Dedifferentiated amniotic fluid mesenchymal stem cell (primary cell): ENCODE data around the gene ZFHX2.
A peak's percentile ranks its signal among the peaks of the same experiment; 100 is the strongest.

Experiments
- DNase-seq: peaks from one replicate; pipeline ENCODE4 v3.0.0-alpha.2; 2016; ENCODE audit errors: extremely low spot score

Gene ZFHX2

DNA sequence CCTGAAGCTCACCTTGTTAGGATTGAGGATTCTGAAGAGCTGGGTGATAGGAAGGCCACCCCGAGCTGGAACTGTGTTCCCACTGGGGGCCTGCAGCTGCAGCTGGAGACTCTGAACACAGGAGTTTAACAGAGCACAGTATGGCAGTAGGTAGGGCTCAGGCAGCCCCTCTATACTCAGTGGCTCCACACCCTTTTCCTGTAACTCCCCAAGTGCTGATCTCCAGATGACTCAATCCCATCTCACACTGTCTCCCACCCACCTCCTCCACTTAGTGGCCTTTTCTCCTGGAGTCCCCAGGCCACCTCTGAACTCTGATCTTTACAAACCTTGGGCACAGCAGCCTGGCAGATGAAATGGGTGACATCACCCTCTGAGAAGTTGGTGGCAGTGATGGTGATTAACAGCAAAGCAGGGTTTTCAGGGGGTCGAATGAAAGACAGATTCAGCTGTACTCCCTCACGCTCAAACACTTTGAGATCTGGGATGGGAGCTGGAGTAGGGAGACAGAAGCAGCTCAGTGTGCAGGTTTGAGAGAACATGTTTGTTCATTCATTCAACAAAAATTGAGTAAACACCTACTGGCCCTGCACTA is 8.5 kb upstream of the ZFHX2 start:
- no peak for DNase-seq

DNA sequence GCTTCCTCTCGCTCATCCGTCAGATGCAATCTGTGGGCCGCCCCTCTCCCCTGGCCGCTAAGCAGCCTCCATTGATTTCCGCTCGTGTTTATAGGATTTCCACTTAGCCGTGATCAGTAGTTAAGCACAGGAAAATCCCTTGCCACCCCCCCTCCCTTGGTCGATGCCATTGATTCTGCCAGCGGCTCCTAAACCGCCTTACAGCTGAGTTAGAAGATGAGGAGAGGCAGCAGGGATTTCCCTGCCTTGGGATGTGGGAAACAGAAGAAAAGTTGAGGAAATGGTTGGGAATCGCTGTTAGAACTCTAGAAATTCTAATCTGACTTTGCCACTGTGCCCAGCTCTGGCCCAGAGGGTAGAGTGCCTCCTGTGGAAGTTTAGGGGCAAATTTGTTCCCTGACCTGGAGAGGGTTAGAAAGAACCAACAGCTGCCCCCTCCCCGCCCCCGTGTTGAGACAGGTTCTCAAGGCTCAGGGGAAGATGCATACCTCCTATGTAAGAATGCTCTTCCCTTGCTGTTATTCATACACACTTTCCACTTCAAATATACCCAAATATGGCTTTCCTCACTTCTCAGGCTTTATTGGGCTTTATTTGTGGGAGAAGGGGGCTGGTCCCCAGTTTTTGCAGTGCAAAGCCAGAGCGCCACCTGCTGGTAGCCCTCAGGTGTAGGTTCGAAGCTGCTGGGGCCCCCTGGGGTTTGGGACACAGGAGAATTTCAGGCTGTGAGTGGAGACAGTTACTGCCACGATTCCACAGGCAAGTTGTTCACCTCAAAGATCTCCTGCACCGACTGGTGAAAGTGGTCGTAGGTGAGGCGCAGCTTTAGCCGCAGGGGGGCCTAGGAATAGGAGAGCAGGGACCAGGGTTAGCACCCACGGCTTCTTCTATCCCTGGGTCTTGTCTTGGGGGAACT is 7.7 kb upstream of the ZFHX2 start:
- DNase-seq, result peak; percentile 49

DNA sequence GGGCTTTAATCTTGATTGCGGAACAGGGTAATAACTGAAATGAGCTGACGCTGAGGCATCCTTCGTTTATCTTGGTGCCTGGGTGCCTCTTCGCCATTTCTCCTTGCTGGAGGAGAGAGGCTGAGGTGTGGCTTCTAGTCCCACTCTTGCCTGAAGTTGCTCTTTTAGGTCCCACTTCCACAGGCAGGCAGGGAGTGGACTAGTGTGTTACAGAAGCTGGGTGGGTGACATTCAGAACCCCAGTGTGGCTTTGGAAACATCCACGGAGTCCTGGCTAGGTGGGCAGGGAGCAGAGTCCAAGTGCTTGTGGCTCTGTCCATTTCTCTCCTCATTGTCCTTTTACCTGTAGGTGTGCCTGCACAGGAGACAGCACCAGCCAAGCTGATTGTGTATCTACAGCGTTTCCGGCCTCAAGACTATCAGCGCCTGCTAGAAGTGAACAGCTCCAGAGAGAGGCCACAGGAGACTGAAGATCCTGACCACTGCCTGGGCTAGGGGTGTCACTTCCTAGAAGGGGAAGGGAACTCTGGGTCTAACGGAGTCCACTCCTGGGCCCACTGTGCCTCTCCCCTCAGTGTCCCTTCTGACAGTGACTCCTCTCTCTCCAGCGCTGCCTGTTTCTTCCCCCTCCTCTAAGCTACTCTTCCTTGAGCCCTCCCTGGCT is 6.9 kb upstream of the ZFHX2 start:
- DNase-seq, result no peak

DNA sequence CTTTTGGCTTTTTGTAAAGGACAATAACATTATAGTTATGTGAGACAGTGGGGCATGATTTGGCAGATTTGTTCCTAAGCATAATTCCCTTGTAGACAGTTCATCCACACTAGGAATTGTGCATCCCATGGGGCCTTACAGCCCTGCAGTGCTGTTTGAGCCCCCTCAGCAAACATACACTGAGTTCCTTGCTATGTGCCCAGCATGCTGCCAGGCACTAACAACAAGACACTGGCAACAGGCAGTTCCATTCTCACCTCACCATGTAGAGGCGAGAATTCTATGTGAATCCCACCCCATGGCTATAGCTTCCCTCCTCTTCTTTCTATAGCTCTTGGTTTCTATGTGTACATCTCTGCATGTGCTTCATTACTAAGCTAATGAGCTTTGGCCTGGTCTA is 6.4 kb upstream of the ZFHX2 start:
- DNase-seq, result no peak

DNA sequence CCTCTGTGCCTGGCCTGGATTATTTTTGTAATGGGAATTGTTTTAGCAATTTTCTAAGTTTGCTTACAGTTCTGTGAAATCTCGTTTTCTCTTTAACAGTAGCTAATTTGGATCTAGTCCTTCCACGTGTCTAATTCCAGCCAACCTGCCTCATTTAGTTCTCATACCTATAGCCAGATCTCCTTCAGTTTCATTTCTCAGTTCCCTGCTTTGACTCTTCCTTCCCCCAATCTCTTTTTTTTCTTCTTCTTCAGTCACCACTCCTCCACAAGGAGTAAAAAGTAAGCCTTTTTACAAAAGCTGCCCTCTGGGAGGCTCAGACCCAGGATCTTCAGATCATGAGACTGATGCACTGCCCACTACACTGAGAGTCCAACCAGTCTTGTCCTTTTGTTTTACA is 6.0 kb upstream of the ZFHX2 start:
- DNase-seq, result no peak

DNA sequence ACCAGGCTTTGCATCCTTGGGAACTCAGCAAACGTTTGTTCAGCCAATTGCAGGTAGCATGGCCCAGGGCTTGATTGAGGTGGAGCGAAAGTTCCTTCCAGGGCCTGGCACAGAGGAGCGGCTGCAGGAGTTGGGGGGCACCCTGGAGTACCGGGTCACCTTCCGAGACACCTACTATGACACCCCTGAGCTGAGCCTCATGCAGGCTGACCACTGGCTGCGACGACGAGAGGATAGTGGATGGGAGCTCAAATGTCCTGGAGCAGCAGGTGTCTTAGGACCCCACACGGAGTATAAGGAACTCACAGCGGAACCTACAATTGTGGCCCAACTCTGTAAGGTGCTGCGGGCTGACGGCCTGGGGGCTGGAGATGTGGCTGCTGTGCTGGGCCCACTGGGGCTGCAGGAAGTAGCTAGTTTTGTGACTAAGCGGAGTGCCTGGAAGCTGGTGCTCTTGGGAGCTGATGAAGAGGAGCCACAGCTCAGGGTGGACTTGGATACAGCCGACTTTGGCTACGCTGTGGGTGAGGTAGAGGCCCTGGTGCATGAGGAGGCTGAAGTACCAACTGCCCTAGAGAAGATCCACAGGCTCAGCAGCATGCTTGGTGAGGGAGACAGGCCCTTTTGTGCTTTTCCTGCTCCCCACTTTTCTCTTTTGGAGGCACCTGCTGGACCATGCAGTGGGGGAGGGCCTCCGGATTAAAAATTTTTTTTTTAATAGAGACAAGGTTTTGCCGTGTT is 5.3 kb upstream of the ZFHX2 start:
- DNase-seq, result no peak

DNA sequence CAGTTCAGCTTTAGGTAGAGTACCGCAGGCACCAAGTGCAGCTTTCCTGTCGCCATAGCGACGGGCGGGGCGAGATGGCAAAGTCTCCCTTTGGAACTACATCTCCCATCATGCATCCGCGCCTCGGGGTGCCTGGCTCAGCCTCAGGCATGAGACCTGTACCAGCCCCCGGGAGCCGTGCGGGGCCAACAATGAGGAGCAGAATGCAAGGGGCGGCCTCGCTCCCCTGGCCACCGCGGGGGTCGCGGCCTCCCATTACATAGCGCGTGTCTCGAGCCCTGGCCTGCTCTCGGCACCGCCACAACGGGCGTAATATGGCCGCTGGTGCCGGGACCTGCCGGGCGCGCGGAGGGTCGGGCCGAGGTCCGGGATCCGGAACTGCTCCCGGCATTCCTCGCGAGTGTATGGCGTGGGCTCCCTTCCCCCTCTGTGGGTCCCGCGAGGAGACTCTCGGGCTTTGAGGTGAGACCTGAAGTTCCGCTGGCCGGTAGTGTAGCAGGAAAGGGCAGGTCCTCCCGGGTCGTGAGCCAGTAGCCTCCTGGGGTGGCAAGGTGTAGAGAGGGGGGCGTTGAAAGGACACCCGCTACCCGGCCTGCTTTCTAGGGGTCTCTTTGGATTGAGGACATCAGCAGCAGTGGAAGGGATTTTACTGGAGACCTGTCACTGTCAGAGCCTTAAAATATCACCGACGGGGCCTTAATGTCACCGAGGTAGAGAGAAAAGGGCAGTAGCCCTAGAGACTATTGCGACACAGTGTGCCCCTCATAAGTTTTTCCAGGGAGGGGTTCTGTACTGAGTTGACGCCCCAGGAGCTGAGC is 4.5 kb upstream of the ZFHX2 start, which contains the start of gene THTPA:
THTPA (plus strand) TSS at position 390 of the 818 bp plus-strand sequence. CDS start 487 bp downstream, outside the sequence.
- peak; percentile 86 for DNase-seq

DNA sequence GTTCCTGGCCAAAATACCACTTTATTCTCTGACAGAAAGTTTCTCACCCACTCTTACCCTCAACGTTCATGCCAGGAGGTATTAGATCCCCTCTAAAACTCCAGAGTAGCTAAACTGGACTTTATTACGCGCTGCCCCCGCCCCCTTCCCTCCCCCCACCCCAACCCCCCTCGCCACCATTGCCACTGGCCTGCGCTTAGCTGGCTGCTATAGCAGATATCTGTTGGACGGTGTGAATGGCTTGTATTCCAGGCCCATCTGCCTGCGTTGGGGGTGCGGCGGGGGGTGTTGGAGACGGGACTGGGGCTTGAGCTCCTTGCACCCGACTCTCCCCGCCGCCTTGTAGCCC is 3.9 kb upstream of the ZFHX2 start:
- no peak for DNase-seq

DNA sequence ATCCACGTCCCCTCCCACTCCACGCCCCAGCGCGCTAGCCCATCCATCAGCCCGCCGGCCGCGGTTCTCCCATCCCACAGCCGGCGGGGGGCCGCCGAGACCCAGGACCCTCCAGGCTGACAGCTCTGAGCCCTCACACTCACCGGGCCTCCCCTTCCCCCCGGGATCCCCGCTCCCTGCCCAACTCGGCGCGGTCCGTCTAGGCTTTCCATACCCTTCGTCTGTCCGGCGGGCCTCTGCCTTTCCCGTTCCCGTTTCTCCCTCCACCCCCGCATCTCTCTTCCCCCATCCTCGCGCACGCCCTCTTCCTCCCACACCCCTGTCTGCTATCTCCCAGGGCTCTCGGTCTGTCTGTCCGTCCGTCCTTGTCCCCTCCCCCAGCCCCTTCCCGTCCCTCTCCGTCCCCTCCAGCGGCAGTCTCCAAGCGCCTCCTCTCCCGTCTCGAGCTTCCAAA is 726 bp downstream of the ZFHX2 start:
- no peak for DNase-seq

DNA sequence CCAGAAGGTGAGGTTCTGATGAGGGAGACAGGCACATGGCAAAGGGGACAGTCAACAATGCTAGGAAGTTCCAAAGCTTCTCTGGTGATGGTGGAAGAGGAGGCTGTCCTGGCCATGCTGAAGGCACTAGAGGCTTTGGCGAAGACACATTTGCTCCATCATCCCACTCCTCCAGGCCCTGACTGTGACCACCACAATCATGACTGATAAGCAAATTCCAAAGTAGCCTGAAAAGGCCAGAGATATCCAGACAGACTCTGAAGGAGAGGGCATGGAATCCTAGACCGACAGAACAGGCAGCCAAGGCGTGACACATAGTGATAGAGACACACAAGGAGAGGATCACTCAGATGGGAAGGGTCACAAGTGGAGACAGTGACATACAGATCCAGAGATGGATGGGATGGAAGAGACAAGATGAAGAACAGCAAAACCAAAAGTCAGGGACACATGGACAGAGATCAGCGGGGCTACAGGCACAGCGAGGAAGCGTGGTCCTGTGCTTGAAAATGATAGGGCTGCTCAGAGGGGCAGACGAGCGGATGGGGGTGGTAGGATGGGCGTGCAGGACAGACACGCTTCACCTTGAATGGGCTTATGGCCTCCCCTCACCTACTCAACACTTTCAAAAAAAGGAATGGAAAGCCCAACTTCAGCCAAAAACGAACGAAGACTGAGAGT is 1.3 kb downstream of the ZFHX2 start:
- DNase-seq, result no peak

DNA sequence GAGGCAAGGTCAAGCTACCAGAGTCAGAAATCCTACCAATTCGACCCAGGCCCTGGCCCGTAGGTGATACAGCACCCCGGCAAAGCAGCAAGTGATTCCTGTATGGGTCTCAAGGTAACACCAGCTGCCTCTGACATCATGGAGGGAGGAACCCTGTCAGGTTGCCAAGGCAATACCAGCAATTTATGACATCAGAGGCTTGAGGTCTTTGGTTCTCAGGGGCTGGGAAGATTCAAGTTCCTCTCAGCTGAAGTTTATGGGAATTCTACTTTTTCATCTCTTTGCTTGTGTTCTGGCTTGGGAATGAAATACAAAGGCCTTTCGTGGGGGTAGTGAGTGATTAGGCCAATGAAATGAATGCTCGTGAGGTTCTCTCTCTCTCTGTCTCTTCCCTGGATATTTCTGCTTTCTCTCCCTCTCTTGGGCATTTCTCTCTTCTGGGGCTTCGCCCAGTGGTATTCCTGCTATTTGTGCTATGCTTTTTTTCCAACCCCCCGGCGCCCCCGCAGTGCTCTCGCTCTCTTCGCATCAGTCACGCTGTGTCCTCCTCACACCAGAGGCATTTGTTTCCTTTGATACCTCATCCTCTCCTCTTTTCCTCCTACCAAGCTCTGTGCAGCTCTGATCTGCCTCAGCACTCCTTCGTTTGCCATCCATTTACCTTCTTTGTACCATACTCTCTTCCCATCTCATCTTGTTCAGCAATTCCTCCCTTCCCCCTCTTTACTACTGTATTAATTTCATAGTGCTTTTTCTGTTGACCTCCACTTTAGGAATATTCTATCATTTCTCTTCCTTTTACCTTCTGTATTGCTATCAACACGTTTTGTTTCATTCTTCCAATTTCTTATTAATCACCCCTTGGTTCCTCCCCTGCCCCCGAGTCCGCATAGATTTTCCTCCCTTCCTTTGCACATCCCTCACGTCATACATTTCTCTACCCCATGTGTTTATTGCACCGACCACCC is 2.9 kb downstream of the ZFHX2 start:
- DNase-seq, result no peak

DNA sequence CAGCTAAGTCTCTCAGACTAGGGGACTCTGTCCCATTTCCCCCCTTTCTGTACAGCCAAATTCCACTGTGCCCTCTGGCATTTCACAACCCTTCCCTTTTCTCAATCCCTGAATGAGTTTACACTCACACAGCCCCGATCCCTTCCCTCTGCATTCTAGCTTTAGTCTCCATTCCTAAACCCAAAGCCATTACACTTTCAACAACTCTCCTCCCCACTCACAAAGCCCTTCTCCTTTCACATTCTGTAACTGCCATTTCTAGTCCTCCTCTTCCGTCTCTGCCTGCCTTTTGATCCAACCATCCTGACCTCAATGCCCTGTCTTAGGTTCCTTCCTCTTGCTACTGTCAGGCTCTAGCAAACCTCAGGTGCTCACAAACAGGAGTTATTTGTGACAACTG is 3.6 kb downstream of the ZFHX2 start:
- no peak for DNase-seq

DNA sequence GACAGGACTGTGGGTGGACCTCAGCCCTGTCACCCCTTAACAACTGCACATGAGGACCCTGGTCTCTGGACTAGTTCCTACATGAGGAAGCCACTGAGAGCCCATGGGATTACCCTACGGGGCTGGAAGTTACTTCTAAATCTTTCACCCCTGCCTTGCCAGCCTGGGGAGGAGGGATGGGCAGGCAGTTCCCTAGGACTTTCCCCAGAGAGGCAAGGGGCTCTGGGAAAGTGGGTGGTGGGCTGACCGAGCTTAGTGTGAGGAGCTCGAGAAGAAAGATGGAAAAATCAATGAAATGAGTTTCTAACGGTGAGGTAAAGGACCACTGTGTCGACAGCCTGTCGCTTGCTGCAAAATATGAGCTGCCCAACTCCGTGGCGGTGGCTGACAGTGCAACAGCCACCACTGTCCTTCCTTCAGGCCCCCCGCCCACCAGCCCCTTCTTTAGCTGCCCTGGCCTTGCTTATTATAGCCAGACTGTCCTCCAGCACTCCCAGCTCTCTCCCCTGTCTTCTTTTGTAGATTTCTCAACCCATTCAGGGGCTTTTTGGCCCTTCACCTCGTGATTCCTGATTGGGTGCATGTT is 5.0 kb downstream of the ZFHX2 start:
- DNase-seq, result no peak

DNA sequence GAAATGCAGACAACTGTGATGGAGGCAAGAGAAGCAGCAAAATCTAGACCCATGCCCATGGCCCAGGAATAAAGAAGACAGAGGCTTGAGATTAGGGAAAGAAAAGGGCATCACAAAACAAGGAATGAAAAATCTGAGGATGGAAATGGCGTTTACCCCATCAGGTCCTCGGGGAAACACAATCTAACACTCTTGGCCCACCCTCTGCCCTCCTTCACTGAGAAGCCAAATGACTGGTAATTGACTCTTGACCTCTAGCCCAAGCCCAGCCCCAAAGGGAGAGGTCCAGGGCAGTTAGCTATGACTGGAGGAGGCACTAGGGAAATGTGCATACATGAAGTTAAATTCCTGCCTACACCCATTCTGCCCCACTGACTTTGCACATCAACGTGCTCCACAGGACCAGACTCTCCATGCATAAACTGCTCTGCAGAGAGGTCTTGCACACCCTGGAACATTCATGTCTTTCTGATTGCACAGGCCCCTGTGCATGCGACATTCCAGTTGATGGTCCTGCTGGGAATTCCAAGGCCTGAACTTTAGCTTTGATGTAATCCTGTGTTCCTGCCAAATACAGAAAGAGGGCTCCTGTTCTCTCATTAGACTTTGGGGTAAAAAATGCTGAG is 5.7 kb downstream of the ZFHX2 start:
- no peak for DNase-seq

DNA sequence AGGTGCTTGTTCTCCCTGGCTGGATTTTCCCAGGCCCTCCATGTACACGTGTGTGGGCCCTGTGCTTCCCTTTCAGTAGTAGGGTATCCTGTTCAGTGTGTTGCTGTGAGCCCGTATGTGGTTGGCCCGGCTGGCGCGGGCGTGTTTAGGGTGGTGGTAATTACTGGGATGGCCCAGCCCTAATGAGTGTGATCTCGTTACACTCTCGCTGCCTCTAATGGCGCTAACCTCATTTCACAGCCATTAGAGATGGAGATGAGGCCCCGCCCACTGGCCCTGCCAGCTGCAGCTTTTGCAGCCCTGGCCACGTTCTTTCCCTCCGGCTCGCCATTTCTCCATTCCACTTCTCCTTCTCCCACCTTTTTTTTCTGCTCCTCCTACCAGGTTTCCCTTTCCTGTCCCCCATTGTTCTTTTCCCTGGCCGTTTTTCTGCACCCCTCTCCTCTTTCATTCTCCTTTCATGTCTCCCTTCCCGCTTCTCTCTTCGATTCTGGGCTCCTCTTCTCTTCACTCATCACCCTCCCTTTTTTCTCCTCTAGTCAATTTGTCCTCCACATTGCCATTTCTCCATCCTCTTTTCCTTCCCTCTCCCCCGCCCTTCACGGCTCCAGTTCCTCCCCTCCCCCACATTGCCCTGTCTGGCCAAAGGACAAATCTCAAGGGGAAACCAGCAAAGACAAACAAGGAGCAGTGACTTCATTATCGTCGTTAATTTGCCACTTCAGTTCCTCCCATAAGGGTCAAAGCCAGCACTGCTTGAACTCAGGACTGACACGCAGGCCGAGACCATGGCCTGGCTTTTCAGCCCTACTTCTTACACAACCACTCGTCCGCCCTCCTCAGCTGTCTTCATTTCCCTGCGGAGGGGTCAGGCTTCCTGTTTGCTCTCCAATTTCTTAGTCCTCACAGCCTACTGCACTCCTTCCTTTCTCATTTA is 6.8 kb downstream of the ZFHX2 start:
- no peak for DNase-seq

DNA sequence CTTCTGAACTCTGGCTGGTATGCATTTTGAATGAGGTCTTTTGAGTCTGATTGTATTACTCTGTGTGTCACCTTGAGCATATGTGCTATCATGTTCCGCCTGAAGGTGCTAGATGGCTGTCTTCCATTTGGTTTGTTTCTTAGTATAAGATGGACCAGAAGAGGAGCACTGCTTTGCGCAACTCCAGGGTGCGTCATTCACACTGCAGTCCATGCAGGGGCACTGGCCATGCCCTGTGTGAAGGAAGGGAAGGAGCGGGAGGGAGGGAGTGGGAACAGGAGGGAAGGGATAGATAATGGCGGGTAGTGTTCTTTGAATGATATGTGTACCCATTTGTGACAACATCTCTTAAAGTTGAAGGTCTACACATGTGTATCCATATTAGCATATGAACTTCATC is 8.2 kb downstream of the ZFHX2 start:
- no peak for DNase-seq

DNA sequence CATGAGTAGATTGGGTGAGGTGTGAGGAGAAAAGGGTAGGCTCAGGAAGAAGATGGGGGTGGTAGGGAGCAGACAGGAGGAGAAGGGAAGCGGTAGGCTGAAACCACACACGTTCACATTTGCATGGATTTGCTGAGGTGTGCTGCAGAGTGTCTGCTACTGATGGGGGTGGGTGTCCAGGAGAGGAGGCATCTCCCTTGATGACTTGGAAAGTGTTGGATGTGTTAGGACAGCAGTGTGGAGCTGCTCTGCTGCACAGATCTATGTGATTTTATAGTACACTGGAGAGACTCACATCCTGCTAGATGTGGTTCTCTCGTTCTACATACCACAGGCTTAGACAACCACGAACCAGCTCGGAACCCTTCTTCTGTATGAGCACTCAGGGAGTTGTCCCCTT is 9.3 kb downstream of the ZFHX2 start:
- DNase-seq, result no peak

DNA sequence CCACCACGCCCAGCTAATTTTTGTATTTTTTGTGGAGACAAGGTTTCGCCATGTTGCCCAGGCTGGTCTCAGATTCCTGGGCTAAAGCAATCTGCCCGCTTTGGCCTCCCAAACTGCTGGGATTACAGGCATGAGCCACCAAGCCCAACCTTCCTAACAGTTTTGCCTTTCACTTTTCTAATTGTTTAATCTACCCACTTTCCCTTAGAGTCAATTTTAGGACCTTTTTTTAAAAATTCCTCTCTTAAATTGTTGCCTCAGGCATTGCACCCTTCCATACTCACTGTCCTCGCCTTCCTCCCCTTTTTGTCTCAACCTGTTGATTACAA is 11.5 kb downstream of the ZFHX2 start:
- no peak for DNase-seq
